OCI-LY7 (cell line): ENCODE results near the gene GGT6. TPM values are rescaled to one million over a fixed set of nuclear protein-coding genes. Genes with fewer than 3 reads are reported as not detected.

Experiments
- BruUV-seq: library from RNA; stranded (reverse); fragments of 400-500 nt; replicated peaks from 2 replicates; lab custom pipeline; 2021; lab: Mats Ljungman, UMichigan
- CTCF ChIA-PET: fragments of 300-600 bp; sonication (Branson Sonifier 250); formaldehyde crosslinking; loops from one replicate; lab custom pipeline; 2022; ENCODE audit warnings: antibody characterized with exemption; ENCODE audit not compliant: unreplicated experiment; lab: Charles Lee
- POLR2A ChIA-PET: fragments of 300-600 bp; sonication (Branson Sonifier 250); formaldehyde crosslinking; loops from one replicate; lab custom pipeline; 2022; ENCODE audit warnings: antibody characterized with exemption; lab: Charles Lee
- DNase-seq: peaks from one replicate; pipeline ENCODE4 v3.0.0-alpha.2; 2015; ENCODE audit warnings: low spot score
- H2AFZ ChIP-seq: fragments of 200-600 bp; sonication (generic), shearing (Covaris generic); 2 replicates; pipeline ENCODE4 v1.6.1; 2014; ENCODE audit warnings: mild to moderate bottlenecking, antibody characterized with exemption, low read length, moderate library complexity
- H3K27ac ChIP-seq: fragments of 200-600 bp; sonication (generic); 2 replicates; pipeline ENCODE4 v1.5.1; 2014; ENCODE audit warnings: mixed run types, low read depth, mild to moderate bottlenecking, moderate library complexity, low read length, inconsistent platforms; ENCODE audit not compliant: poor library complexity, severe bottlenecking
- H3K36me3 ChIP-seq: fragments of 200-600 bp; sonication (generic); 2 replicates; pipeline ENCODE4 v1.6.1; 2014; ENCODE audit warnings: mild to moderate bottlenecking, antibody characterized with exemption, low read length, moderate library complexity, mixed read lengths; ENCODE audit not compliant: insufficient read depth
- H3K4me1 ChIP-seq: fragments of 200-600 bp; sonication (generic); 2 replicates; pipeline ENCODE4 v1.5.1; 2014; ENCODE audit warnings: mild to moderate bottlenecking, low read length; ENCODE audit not compliant: insufficient read depth, poor library complexity, severe bottlenecking
- H3K4me2 ChIP-seq: fragments of 200-600 bp; sonication (generic); 2 replicates; pipeline ENCODE4 v1.6.1; 2014; ENCODE audit warnings: mild to moderate bottlenecking, low read length
- H3K4me3 ChIP-seq: fragments of 200-600 bp; sonication (generic); 2 replicates; pipeline ENCODE4 v1.5.1; 2014; ENCODE audit warnings: mild to moderate bottlenecking, low read depth, low read length; ENCODE audit not compliant: poor library complexity, severe bottlenecking
- H3K79me2 ChIP-seq: fragments of 200-600 bp; sonication (generic); 2 replicates; pipeline ENCODE4 v1.6.1; 2016; ENCODE audit warnings: low read depth, mild to moderate bottlenecking, low read length, moderate library complexity, mixed read lengths; ENCODE audit not compliant: insufficient read depth
- H3K9me2 ChIP-seq: fragments of 200-600 bp; sonication (generic); 2 replicates; pipeline ENCODE4 v1.6.1; 2016; ENCODE audit warnings: mild to moderate bottlenecking, low read length, mixed read lengths; ENCODE audit not compliant: insufficient read depth
- H3K9me3 ChIP-seq: fragments of 200-600 bp; sonication (generic); 2 replicates; pipeline ENCODE4 v1.6.1; 2014; ENCODE audit warnings: mild to moderate bottlenecking, mixed run types, low read length, mixed read lengths
- H4K20me1 ChIP-seq: fragments of 200-600 bp; sonication (generic); 2 replicates; pipeline ENCODE4 v1.6.1; 2014; ENCODE audit warnings: mild to moderate bottlenecking, antibody characterized with exemption, low read length, moderate library complexity, mixed read lengths; ENCODE audit not compliant: insufficient read depth
- EZH2phosphoT487 ChIP-seq: fragments of 200-600 bp; sonication (generic); IDR thresholded peaks from 2 replicates; pipeline ENCODE4 v1.6.1; 2018; ENCODE audit warnings: low read depth, borderline replicate concordance, mild to moderate bottlenecking, mixed run types, antibody characterized with exemption, low read length, moderate library complexity, mixed read lengths
- intact Hi-C: fragments of 100-400 bp; cut with micrococcal nuclease; formaldehyde crosslinking; loops from one replicate; pipeline ENCODE4 v1.10.0; 2022; ENCODE audit not compliant: unreplicated experiment
- total RNA-seq, 2 experiments: library from RNA; depleted of rRNA in 1 of 2; stranded (reverse); fragments of >200 nt in 1 of 2; shearing (Covaris generic) in 1 of 2; gene quantifications; 2 replicates each; pipeline ENCODE4 v1.2.3, GENCODE V29; 2014 to 2022
- TF ChIP-seq, protein P1 (sequence below): fragments of 200-600 bp; sonication (generic); conservative IDR thresholded peaks from 2 replicates; pipeline ENCODE4 v1.5.1; 2014; ENCODE audit warnings: mild to moderate bottlenecking, antibody characterized with exemption, low read length, moderate library complexity, mixed read lengths

The GGT6 gene
- total RNA-seq, 2 experiments from 2014 or later: not detected

DNA sequence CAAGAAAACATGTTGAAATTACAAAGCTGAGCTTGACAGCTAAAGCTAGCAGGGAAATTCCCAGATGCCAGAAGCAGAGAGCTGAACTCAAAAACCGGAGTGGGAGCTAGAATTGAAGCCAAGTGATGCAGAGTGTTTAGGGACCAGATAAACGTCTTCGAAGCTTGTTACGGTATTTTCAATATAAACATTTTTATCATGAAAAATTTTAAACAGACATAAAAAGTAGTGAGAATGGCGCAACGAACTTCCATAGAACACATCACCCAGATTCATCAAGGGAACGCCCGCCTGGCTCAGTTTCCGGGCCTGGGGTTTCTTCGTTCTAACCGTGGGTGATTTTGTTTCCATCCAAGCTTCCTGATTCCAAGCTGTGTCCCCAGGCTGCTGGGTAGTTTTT, 43.6 kb downstream of the GGT6 start:
- peaks cover 32% of the 10 kb centered on the region for H3K4me1 ChIP-seq

DNA sequence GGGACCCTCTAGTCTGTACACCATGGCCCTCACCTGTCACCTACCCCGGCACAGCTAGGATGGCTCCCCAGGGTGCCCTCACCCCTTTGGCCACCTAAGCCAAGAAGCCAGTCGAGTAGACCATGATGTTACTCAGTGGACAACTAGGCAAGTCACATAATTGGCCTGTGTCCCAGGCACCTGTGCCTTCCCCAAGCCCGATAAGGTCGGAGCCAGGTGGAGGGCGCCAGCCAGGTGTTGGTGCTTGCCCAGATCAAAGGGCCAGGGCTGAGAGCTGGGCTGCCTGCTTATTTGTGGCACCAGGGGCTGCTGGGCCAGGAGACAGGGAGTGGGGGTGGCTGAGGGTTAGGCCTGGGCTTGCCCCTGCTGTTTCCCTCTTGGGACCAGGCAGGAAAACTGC, 44.9 kb downstream of the GGT6 start:
- ChIA-PET CTCF (no interaction called here), POLR2A (interaction anchor here (0.6 to 1.2 kb wide), 2 partner anchors 17 to 985 kb away, joined by 3 to 5 read pairs; partner anchors contain the start of gene SPNS2)
- no peaks in the 10 kb centered on the region for H4K20me1 ChIP-seq
- H3K9me2 ChIP-seq: no peaks in the 10 kb centered on the region
- DNase-seq: no peak
- H3K9me3 ChIP-seq: no peaks in the 10 kb centered on the region
- BruUV-seq: no TSS peak
- H3K36me3 ChIP-seq: no peaks in the 10 kb centered on the region
- H3K4me1 ChIP-seq: peaks cover 28% of the 10 kb centered on the region
- no peak overlapping the region for H3K4me2 ChIP-seq
- H3K4me3 ChIP-seq: no peak overlapping the region
- TF ChIP-seq EZH2phosphoT487: no peak
- TF ChIP-seq, protein P1, sequence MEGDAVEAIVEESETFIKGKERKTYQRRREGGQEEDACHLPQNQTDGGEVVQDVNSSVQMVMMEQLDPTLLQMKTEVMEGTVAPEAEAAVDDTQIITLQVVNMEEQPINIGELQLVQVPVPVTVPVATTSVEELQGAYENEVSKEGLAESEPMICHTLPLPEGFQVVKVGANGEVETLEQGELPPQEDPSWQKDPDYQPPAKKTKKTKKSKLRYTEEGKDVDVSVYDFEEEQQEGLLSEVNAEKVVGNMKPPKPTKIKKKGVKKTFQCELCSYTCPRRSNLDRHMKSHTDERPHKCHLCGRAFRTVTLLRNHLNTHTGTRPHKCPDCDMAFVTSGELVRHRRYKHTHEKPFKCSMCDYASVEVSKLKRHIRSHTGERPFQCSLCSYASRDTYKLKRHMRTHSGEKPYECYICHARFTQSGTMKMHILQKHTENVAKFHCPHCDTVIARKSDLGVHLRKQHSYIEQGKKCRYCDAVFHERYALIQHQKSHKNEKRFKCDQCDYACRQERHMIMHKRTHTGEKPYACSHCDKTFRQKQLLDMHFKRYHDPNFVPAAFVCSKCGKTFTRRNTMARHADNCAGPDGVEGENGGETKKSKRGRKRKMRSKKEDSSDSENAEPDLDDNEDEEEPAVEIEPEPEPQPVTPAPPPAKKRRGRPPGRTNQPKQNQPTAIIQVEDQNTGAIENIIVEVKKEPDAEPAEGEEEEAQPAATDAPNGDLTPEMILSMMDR: no peak
- no peak overlapping the region for H2AFZ ChIP-seq
- no peaks in the 10 kb centered on the region for H3K79me2 ChIP-seq
- intact Hi-C loops: no loop called here
- no peak overlapping the region for H3K27ac ChIP-seq

More for the DNA sequence above, 43.6 kb downstream of the GGT6 start:
- Histone ChIP-seq H3K4me3 (no peak overlapping the region), H3K36me3 (no peaks in the 10 kb centered on the region), H4K20me1 (no peaks in the 10 kb centered on the region), H3K4me2 (no peak overlapping the region), H3K79me2 (no peaks in the 10 kb centered on the region), H2AFZ (no peak overlapping the region), H3K9me2 (no peaks in the 10 kb centered on the region), H3K9me3 (no peaks in the 10 kb centered on the region), H3K27ac (no peak overlapping the region)
- DNase-seq: no peak
- TF ChIP-seq, protein P1: no peak
- TF ChIP-seq EZH2phosphoT487: no peak
- no TSS peak for BruUV-seq
- ChIA-PET POLR2A (interaction anchor here (1.2 kb wide), 2 partner anchors 14 to 18 kb away, joined by 3 to 4 read pairs; partner anchors contain the start of gene SPNS2), CTCF (no interaction called here)
- intact Hi-C loops: no loop called here

DNA sequence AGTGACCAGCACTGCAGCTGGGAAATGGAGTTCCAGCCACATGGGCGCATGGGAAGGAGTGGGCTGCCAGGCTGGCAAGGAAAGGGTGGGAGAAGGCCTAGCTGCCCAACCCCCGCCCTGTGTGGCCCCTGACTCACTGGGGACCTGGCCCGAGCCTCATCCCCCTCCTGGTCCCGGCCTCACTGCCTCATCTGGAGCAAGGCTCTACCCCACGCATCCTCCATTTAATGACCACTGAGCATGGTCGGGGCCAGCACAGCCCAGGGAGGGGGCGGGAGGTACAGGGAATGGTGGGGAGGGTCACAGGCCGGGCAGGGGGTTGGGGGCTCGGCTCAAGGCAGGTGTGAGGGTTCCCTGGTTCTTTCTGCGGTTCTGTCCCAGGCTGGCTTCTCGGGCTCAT, 45.6 kb downstream of the GGT6 start:
- H3K79me2 ChIP-seq: no peaks in the 10 kb centered on the region
- intact Hi-C loops: no loop called here
- H3K4me3 ChIP-seq: no peak overlapping the region
- H3K4me1 ChIP-seq: peaks cover 21% of the 10 kb centered on the region
- CTCF ChIA-PET: no interaction called here
- H4K20me1 ChIP-seq: no peaks in the 10 kb centered on the region
- H3K9me2 ChIP-seq: no peaks in the 10 kb centered on the region
- no peaks in the 10 kb centered on the region for H3K36me3 ChIP-seq
- no peaks in the 10 kb centered on the region for H3K9me3 ChIP-seq
- no peak overlapping the region for H3K4me2 ChIP-seq
- TF ChIP-seq EZH2phosphoT487: no peak
- TF ChIP-seq, protein P1: no peak
- BruUV-seq: no TSS peak
- H3K27ac ChIP-seq: no peak overlapping the region
- DNase-seq: no peak
- no peak overlapping the region for H2AFZ ChIP-seq
- POLR2A ChIA-PET: no interaction called here
